H1 (cell line): ENCODE results near the gene SH3TC2. TPM values are rescaled to one million over a fixed set of nuclear protein-coding genes. Genes with fewer than 3 reads are reported as not detected.

ENCODE experiments used
- CHD7 ChIP-seq: fragments of 300-600 bp; sonication (generic); IDR thresholded peaks from 2 replicates; pipeline ENCODE4 v1.7.1; 2012; ENCODE audit warnings: low read length, moderate library complexity, mild to moderate bottlenecking, inconsistent platforms; ENCODE audit not compliant: insufficient replicate concordance
- CTCF ChIP-seq, 3 experiments: IDR thresholded peaks; 1 replicate in 2 of 3; 2 replicates in 1 of 3; pipeline versions ENCODE4 v1.5.1 to v1.6.1; 2011; ENCODE audit warnings: low read length in 3 of 3, mild to moderate bottlenecking in 3 of 3, inconsistent platforms in 2 of 3, low read depth in 1 of 3, moderate library complexity in 1 of 3; ENCODE audit not compliant: insufficient read depth in 1 of 3; ENCODE audit errors: control extremely low read depth in 1 of 3
- JUND ChIP-seq: IDR thresholded peaks from 2 replicates; pipeline ENCODE4 v1.6.1; 2011; ENCODE audit warnings: mild to moderate bottlenecking, improper control_type of control experiment, low read length
- KDM5A ChIP-seq: fragments of 200-600 bp; IDR thresholded peaks from 2 replicates; pipeline ENCODE4 v1.7.1; 2012; ENCODE audit warnings: mild to moderate bottlenecking, low read length, inconsistent platforms, mixed read lengths
- POU5F1 ChIP-seq: IDR thresholded peaks from 2 replicates; pipeline ENCODE4 v1.6.1; 2011; ENCODE audit warnings: low read depth, mild to moderate bottlenecking, low read length, moderate library complexity
- SIN3A ChIP-seq, 2 experiments: IDR thresholded peaks in 1 of 2; conservative IDR thresholded peaks in 1 of 2; 2 replicates each; pipeline ENCODE4 v1.6.1; 2011 to 2012; ENCODE audit warnings: low read length in 2 of 2, improper control_type of control experiment in 1 of 2, low read depth in 1 of 2, mild to moderate bottlenecking in 1 of 2
- polyA plus RNA-seq, 7 experiments: library from polyadenylated mRNA; depleted of rRNA in 3 of 7; stranded (reverse) in 5 of 7; unstranded in 2 of 7; fragments of >200 nt in 5 of 7; fragments of 200-250 nt in 2 of 7; gene quantifications; 1 replicate in 5 of 7; 2 replicates in 1 of 7; 4 replicates in 1 of 7; pipeline versions ENCODE4 v1.2.1 to v1.2.3, GENCODE V29; 2011 to 2013; ENCODE audit warnings: missing spikeins in 2 of 7, mixed read lengths in 2 of 7
- total RNA-seq: library from RNA; stranded (reverse); fragmentation: NEBNext Ultra II Directional; extraction: Animal tissue kit (Norgen Biotek cat#: 25700); gene quantifications from 2 replicates; pipeline ENCODE4 v1.2.1, GENCODE V29; 2021

SH3TC2 gene
- total and polyA plus RNA-seq, 2 of the 8 experiments (the other 6 are each of a cell fraction or from before 2014, with no cell fraction given) = 0.11 to 0.80 TPM

GRCh38 chr5:148986636-148987035, 76.2 kb downstream of the SH3TC2 start (continued):
- TF ChIP-seq SIN3A (conservative IDR thresholded peaks at IDR 0.05 in 1 of 2, IDR thresholded peaks at IDR 0.05 in 1 of 2; ENCODE audit: low read depth in 1 of 2, low read length in 2 of 2) (no peak), JUND (no peak), POU5F1 (no peak), CHD7 (no peak), KDM5A (no peak), CTCF (IDR thresholded peaks at IDR 0.05; ENCODE audit: control extremely low read depth in 1 of 3, insufficient read depth in 1 of 3, low read depth in 1 of 3, low read length in 3 of 3) (no peak)
